K562 (cell line): ENCODE measurements around the gene IFNG-AS1. TPM values are rescaled to one million over a fixed set of nuclear protein-coding genes. Genes with fewer than 3 reads are reported as not detected.

Experiments
- MIER1 ChIP-seq: fragments of 450-650 bp; IDR thresholded peaks from 2 replicates; pipeline ENCODE4 v1.6.1; 2016; ENCODE audit warnings: antibody characterized with exemption, mild to moderate bottlenecking, low read depth
- NR4A1 ChIP-seq, 2 experiments: fragments of 250-450 bp in 1 of 2; fragments of 450-650 bp in 1 of 2; sonication (Bioruptor Pico) in 1 of 2; IDR thresholded peaks; 2 replicates each; pipeline versions ENCODE4 v1.4.0 to v1.6.1; 2016 to 2020; ENCODE audit warnings: mild to moderate bottlenecking in 2 of 2, missing compliant biosample characterization in 1 of 2, missing genetic modification characterization in 1 of 2, moderate library complexity in 1 of 2
- SMARCB1 ChIP-seq: IDR thresholded peaks from 2 replicates; pipeline ENCODE4 v1.6.1; 2011; ENCODE audit warnings: improper control_type of control experiment, low read depth; ENCODE audit not compliant: insufficient read length
- TCF3 ChIP-seq: sonication (generic); formaldehyde crosslinking; IDR thresholded peaks from 2 replicates; pipeline ENCODE4 v1.4.0; 2020; ENCODE audit warnings: mild to moderate bottlenecking, missing genetic modification reagents
- ZNF324 ChIP-seq: fragments of 250-450 bp; sonication (Bioruptor Pico); IDR thresholded peaks from 2 replicates; pipeline ENCODE4 v1.4.0; 2020; ENCODE audit warnings: mild to moderate bottlenecking
- ZNF41 ChIP-seq: fragments of 250-450 bp; sonication (Bioruptor Pico); conservative IDR thresholded peaks from 2 replicates; pipeline ENCODE4 v1.4.0; 2020; ENCODE audit warnings: mild to moderate bottlenecking
- polyA plus RNA-seq, 8 experiments: library from polyadenylated mRNA; depleted of rRNA in 4 of 8; stranded (reverse) in 5 of 8; unstranded in 3 of 8; fragments of >200 nt; fragmentation: Nextera tagmentation in 2 of 8; fragmentation: Illumina TruSeq in 1 of 8; extraction: Ambion mirVana in 2 of 8; extraction: Trizol in 1 of 8; gene quantifications; 2 replicates each; pipeline versions ENCODE4 v1.2.1 to v1.2.3, GENCODE V29; 2011 to 2014; ENCODE audit warnings: inconsistent platforms in 1 of 8, missing spikeins in 1 of 8
- total RNA-seq, 7 experiments: library from RNA; depleted of rRNA in 6 of 7; stranded (reverse); fragments of >200 nt in 6 of 7; fragmentation: Illumina TruSeq in 2 of 7; extraction: Trizol in 2 of 7; gene quantifications; 2 replicates each; pipeline versions ENCODE4 v1.2.1 to v1.2.3, GENCODE V29; 2011 to 2021; ENCODE audit warnings: low replicate concordance in 1 of 7
- TF ChIP-seq, protein P1 (sequence below), 2 experiments: fragments of 450-650 bp in 1 of 2; IDR thresholded peaks; 2 replicates each; pipeline ENCODE4 v1.6.1; 2011 to 2017; ENCODE audit warnings: low read depth in 2 of 2, antibody characterized with exemption in 1 of 2, borderline replicate concordance in 1 of 2, low read length in 1 of 2, mild to moderate bottlenecking in 1 of 2, mixed read lengths in 1 of 2; ENCODE audit not compliant: control insufficient read depth in 1 of 2
- TF ChIP-seq, protein P2 (sequence below): sonication (generic); formaldehyde crosslinking; IDR thresholded peaks from 2 replicates; pipeline ENCODE4 v1.8.0; 2022; ENCODE audit warnings: mild to moderate bottlenecking, missing genetic modification reagents

IFNG-AS1 gene
- total and polyA plus RNA-seq, 9 of the 15 experiments (the other 6 are each of a cell fraction or from before 2014, with no cell fraction given): not detected

DNA sequence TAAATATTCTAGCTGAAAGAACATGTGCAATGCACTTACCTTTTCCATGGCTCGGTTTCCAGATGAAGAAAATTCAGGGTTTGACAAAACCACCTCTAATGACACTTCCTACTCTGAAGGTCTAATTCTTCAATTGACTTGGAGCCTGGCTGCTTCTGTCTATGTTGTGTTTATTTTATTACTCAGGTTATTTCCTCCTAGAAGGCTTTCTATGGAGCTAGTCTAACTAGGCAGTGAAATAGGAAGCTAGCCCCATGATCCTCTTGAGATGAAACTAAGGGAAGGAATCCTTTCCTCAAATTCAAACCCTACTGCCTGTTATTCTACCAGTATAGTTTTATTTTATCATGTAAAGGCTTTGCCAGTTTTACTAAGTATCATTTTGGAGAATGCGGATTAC lies 20.9 kb upstream of the IFNG-AS1 start (continued):
- TF ChIP-seq, protein P1, sequence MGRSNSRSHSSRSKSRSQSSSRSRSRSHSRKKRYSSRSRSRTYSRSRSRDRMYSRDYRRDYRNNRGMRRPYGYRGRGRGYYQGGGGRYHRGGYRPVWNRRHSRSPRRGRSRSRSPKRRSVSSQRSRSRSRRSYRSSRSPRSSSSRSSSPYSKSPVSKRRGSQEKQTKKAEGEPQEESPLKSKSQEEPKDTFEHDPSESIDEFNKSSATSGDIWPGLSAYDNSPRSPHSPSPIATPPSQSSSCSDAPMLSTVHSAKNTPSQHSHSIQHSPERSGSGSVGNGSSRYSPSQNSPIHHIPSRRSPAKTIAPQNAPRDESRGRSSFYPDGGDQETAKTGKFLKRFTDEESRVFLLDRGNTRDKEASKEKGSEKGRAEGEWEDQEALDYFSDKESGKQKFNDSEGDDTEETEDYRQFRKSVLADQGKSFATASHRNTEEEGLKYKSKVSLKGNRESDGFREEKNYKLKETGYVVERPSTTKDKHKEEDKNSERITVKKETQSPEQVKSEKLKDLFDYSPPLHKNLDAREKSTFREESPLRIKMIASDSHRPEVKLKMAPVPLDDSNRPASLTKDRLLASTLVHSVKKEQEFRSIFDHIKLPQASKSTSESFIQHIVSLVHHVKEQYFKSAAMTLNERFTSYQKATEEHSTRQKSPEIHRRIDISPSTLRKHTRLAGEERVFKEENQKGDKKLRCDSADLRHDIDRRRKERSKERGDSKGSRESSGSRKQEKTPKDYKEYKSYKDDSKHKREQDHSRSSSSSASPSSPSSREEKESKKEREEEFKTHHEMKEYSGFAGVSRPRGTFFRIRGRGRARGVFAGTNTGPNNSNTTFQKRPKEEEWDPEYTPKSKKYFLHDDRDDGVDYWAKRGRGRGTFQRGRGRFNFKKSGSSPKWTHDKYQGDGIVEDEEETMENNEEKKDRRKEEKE (IDR thresholded peaks at IDR 0.05; ENCODE audit: borderline replicate concordance in 1 of 2, control insufficient read depth in 1 of 2, low read depth in 2 of 2, low read length in 1 of 2): no peak
- TF ChIP-seq SMARCB1 (no peak), NR4A1 (CRISPR knock-in tag; IDR thresholded peaks at IDR 0.05) (no peak), NR4A1 (tag; IDR thresholded peaks at IDR 0.05) (no peak), MIER1 (no peak), TCF3 (no peak), ZNF41 (no peak), ZNF324 (no peak)
- TF ChIP-seq, protein P2, sequence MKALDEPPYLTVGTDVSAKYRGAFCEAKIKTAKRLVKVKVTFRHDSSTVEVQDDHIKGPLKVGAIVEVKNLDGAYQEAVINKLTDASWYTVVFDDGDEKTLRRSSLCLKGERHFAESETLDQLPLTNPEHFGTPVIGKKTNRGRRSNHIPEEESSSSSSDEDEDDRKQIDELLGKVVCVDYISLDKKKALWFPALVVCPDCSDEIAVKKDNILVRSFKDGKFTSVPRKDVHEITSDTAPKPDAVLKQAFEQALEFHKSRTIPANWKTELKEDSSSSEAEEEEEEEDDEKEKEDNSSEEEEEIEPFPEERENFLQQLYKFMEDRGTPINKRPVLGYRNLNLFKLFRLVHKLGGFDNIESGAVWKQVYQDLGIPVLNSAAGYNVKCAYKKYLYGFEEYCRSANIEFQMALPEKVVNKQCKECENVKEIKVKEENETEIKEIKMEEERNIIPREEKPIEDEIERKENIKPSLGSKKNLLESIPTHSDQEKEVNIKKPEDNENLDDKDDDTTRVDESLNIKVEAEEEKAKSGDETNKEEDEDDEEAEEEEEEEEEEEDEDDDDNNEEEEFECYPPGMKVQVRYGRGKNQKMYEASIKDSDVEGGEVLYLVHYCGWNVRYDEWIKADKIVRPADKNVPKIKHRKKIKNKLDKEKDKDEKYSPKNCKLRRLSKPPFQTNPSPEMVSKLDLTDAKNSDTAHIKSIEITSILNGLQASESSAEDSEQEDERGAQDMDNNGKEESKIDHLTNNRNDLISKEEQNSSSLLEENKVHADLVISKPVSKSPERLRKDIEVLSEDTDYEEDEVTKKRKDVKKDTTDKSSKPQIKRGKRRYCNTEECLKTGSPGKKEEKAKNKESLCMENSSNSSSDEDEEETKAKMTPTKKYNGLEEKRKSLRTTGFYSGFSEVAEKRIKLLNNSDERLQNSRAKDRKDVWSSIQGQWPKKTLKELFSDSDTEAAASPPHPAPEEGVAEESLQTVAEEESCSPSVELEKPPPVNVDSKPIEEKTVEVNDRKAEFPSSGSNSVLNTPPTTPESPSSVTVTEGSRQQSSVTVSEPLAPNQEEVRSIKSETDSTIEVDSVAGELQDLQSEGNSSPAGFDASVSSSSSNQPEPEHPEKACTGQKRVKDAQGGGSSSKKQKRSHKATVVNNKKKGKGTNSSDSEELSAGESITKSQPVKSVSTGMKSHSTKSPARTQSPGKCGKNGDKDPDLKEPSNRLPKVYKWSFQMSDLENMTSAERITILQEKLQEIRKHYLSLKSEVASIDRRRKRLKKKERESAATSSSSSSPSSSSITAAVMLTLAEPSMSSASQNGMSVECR (CRISPR knock-in tag): no peak
